ENCODE data around the gene SPEM3.

SPEM3 gene

GRCh38 chr17:7423679-7424078, 5.0 kb upstream of the SPEM3 start:
- DNase-seq: no peak

GRCh38 chr17:7425316-7425715, 3.3 kb upstream of the SPEM3 start, which contains the start of gene SPEM2:
TSS of gene SPEM2 (plus strand) at chr17:7425616. CDS start at chr17:7425689, 73 bp downstream.
- no peak for DNase-seq

- no peak for DNase-seq
Measured at GRCh38 chr17:7425756-7426155, 2.9 kb upstream of the SPEM3 start.

GRCh38 chr17:7426203-7426863, 2.3 kb upstream of the SPEM3 start:
- DNase-seq: no peak

- no peak for DNase-seq
Measured at GRCh38 chr17:7426896-7427489, 1.7 kb upstream of the SPEM3 start.

- no peak for DNase-seq
Measured at GRCh38 chr17:7427549-7427948, 1.1 kb upstream of the SPEM3 start.

- no peak for DNase-seq
Measured at GRCh38 chr17:7429722-7430121, 1.1 kb downstream of the SPEM3 start.

GRCh38 chr17:7431231-7431630, 2.6 kb downstream of the SPEM3 start:
- DNase-seq: no peak

- DNase-seq: no peak
Measured at GRCh38 chr17:7432296-7432695, 3.6 kb downstream of the SPEM3 start.

GRCh38 chr17:7435676-7436555, 7.3 kb downstream of the SPEM3 start:
- DNase-seq: peak; percentile 67

GRCh38 chr17:7436556-7437368, 8.1 kb downstream of the SPEM3 start:
- peak; percentile 92 for DNase-seq

GRCh38 chr17:7437369-7437863, 8.8 kb downstream of the SPEM3 start:
- no peak for DNase-seq

- peak; percentile 52 for DNase-seq
Measured at GRCh38 chr17:7437950-7438614, 9.4 kb downstream of the SPEM3 start.

GRCh38 chr17:7438656-7439460, 10.2 kb downstream of the SPEM3 start:
- no peak for DNase-seq

- no peak for DNase-seq
Measured at GRCh38 chr17:7439462-7440112, 10.9 kb downstream of the SPEM3 start, which contains the start of gene FGF11. TSS of gene FGF11 (plus strand) at chr17:7439512. CDS start at chr17:7439621, 109 bp downstream.

GRCh38 chr17:7440113-7440833, 11.6 kb downstream of the SPEM3 start:
- DNase-seq: peak; percentile 43

GRCh38 chr17:7440834-7441195, 12.2 kb downstream of the SPEM3 start:
- peak; percentile 13 for DNase-seq

- DNase-seq: no peak
Measured at GRCh38 chr17:7441266-7441665, 12.6 kb downstream of the SPEM3 start.

- no peak for DNase-seq
Measured at GRCh38 chr17:7442142-7442541, 13.5 kb downstream of the SPEM3 start.
